Mucosa of stomach (tissue), 1 donor: ENCODE measurements around the gene KLF17.

Experiments used
- H3K27me3 ChIP-seq: one replicate; pipeline ENCODE4 v1.7.0; 2013; ENCODE audit warnings: mild to moderate bottlenecking, low read length; ENCODE audit not compliant: control insufficient read depth, insufficient read depth
- H3K36me3 ChIP-seq: one replicate; pipeline ENCODE4 v1.7.0; 2013; ENCODE audit warnings: low read length; ENCODE audit not compliant: control insufficient read depth, insufficient read depth
- H3K4me1 ChIP-seq: one replicate; pipeline ENCODE4 v1.7.0; 2013; ENCODE audit warnings: mild to moderate bottlenecking, low read length; ENCODE audit not compliant: control insufficient read depth, insufficient read depth
- H3K4me3 ChIP-seq: one replicate; pipeline ENCODE4 v1.7.0; 2013; ENCODE audit warnings: low read length
- H3K9ac ChIP-seq: one replicate; pipeline ENCODE4 v1.7.0; 2013; ENCODE audit warnings: mild to moderate bottlenecking, low read length, moderate library complexity
- H3K9me3 ChIP-seq: one replicate; pipeline ENCODE4 v1.7.0; 2013; ENCODE audit warnings: mild to moderate bottlenecking, low read length, moderate library complexity; ENCODE audit not compliant: control insufficient read depth
- donor health status: Pancreatic carcinoma.

KLF17 gene

DNA sequence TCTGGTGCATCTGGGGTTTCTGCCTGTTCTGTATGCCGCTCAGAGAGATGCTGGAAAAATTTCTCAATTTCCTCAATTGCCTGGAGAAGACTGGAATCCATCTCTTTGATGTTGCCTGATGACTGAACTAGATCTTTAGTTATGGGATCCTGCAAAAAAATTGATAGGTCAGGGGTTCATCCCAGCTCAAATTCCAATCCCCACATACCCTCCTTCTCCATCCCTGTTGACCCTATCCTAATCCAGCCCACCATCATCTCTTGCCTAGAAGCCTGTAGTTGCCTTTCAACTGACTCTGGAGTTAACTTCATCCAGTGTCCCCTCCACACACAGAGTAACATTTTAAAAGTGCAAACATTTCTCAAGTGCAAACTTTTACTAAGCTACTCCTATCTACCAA is 22.9 kb downstream of the KLF17 start, which contains the start of gene KLF18:
Gene KLF18 (minus strand): TSS at position 101 of the 400 bp plus-strand sequence. CDS start 0 bp downstream, at position 101.
- no peaks in the 10 kb centered on the region for H3K4me1 ChIP-seq
- no peak within 1 kb of the TSS for H3K4me3 ChIP-seq
- no peaks in the 10 kb centered on the region for H3K9me3 ChIP-seq

DNA sequence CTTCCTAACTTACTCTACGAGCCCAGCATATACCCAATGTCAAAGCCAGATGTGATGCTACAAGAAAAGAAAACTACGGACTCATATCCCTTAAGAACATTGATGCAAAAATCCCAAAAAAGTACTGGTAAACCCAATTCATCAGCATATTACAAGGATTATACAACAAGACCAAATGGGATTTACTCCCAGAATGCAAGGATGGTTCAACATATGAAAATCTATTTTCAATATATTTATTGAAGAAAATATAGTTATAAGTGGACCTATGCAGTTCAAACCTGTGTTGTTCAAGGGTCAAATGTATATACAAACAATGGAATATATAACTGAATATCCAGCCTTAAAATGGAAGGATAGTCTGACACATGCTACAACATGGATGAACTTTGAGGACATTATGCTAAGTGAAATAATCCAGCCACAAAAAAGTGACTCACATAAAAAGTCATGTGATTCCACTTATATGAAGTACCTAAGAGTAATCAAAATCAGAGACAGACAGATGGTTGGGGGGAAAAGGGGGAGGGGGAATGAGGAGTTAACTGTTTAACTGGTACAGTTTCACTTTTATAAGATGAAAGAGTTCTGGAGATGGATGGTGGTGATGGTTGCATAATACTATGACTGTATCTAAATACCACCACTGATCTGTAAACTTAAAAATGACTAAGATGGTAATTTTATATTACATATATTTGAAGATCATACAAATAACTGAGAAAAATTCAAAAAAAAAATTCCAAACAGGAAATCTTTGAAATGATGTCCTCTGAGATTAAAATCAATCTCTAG is 26.5 kb downstream of the KLF17 start:
- H3K36me3 ChIP-seq, result no peaks in the 10 kb centered on the region
- H3K4me3 ChIP-seq, result no peak overlapping the region
- no peaks in the 10 kb centered on the region for H3K4me1 ChIP-seq
- H3K27me3 ChIP-seq, result no peaks in the 10 kb centered on the region
- no peak overlapping the region for H3K9ac ChIP-seq
- no peaks in the 10 kb centered on the region for H3K9me3 ChIP-seq

More for the DNA sequence above, 22.9 kb downstream of the KLF17 start, which contains the start of gene KLF18:
- Histone ChIP-seq H3K27me3 (no peaks in the 10 kb centered on the region), H3K9ac (no peak within 1 kb of the TSS), H3K36me3 (no peaks in the 10 kb centered on the region)

DNA sequence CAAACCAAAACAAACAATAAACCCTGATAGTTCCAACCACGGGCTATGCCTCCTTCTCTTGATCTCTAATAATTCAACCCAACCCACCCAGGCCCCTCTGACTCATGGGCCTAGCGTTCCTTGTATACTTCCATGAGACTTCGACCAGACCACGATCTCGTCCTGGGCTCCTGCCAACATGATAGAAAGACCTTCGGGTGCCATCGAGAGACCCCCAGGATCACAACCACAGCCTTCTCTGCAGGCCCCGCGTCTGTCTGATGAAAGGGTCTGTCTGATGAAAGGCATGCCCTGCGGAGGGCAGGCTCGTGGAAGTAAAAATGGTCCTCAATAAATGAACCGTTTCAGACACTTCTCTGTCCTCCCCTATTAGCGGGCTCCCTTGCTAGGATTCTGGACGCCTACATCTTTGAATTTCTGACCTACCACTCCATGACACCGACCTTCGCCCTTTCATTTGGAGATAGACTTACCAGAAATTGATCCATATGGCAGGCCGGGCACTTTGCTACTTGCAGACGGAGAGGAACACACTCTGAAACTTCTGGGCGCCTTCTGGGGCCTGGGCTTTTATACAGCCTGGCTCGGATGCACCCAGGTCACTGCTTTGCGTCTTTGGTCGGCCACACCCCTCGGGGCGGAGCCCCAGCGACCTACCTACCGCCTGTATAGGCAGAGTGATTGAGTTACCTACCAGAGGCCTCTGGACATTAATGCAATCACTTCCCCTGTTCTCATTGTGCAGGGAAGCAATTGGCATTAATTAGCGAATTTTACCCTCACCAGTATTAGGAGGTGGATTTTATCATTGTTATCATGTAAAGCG is 28.1 kb downstream of the KLF17 start:
- Histone ChIP-seq H3K27me3 (no peaks in the 10 kb centered on the region), H3K36me3 (no peaks in the 10 kb centered on the region), H3K4me3 (no peak overlapping the region), H3K9me3 (no peaks in the 10 kb centered on the region), H3K4me1 (no peaks in the 10 kb centered on the region), H3K9ac (no peak overlapping the region)

- no peak overlapping the region for H3K4me3 ChIP-seq
These were observed 29.0 kb downstream of the KLF17 start for GRCh38 chr1:44147582-44147981.

GRCh38 chr1:44151332-44151731 is 32.7 kb downstream of the KLF17 start:
- Histone ChIP-seq H3K9ac (no peak overlapping the region), H3K27me3 (peaks cover 4% of the 10 kb centered on the region), H3K4me1 (no peaks in the 10 kb centered on the region), H3K4me3 (no peak overlapping the region), H3K36me3 (no peaks in the 10 kb centered on the region), H3K9me3 (no peaks in the 10 kb centered on the region)

More at GRCh38 chr1:44147582-44147981, 29.0 kb downstream of the KLF17 start:
- Histone ChIP-seq H3K4me1 (no peaks in the 10 kb centered on the region), H3K36me3 (no peaks in the 10 kb centered on the region), H3K9ac (no peak overlapping the region), H3K27me3 (peaks cover 3% of the 10 kb centered on the region), H3K9me3 (no peaks in the 10 kb centered on the region)

DNA sequence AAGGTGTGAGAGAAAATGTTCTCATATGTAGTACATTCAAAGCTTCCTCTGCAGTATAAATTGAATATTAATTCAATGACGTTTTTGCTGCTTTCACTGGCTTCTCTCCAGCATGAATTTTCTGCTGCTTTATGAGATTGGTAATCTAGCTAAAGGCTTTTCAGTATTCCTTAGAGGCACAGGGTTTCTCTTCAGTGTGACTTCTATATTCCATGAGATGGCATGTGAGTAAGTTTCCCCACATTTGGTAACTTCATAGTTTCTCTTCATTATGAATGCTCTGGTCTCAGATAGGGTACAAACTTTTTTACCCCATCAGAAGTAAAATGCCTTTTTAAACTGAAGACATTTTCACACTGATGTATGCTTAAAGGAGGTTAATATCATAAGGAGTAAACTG is 33.2 kb downstream of the KLF17 start:
- H3K9me3 ChIP-seq, result no peaks in the 10 kb centered on the region

DNA sequence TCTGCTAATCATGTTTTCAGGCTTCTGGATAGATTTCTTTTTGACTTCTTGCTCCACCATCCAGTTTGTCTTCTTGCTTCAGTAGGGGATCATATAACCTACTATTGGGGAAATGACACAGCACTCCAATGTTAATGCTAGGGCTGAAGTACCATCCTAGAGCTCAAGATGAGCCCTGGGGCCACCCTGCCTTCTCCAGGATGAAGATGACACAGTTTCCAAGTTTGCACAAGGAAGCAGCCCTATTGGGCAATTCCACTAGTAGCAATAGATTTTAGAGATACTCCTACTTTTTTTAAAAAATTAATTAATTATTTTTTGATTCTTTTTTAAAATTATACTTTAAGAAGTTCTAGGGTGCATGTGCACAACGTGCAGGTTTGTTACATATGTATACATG is 34.1 kb downstream of the KLF17 start:
- Histone ChIP-seq H3K4me1 (no peaks in the 10 kb centered on the region), H3K27me3 (peaks cover 4% of the 10 kb centered on the region), H3K9ac (no peak overlapping the region), H3K9me3 (no peaks in the 10 kb centered on the region), H3K4me3 (no peak overlapping the region), H3K36me3 (no peaks in the 10 kb centered on the region)

More for the DNA sequence above, 33.2 kb downstream of the KLF17 start:
- H3K4me3 ChIP-seq, result no peak overlapping the region
- H3K27me3 ChIP-seq, result peaks cover 4% of the 10 kb centered on the region
- H3K9ac ChIP-seq, result no peak overlapping the region
- no peaks in the 10 kb centered on the region for H3K4me1 ChIP-seq
- no peaks in the 10 kb centered on the region for H3K36me3 ChIP-seq

- H3K4me3 ChIP-seq, result no peak overlapping the region
- H3K36me3 ChIP-seq, result no peaks in the 10 kb centered on the region
- no peaks in the 10 kb centered on the region for H3K9me3 ChIP-seq
- H3K27me3 ChIP-seq, result peaks cover 4% of the 10 kb centered on the region
- H3K4me1 ChIP-seq, result no peaks in the 10 kb centered on the region
- no peak overlapping the region for H3K9ac ChIP-seq
These were observed 35.4 kb downstream of the KLF17 start for GRCh38 chr1:44154049-44154448.

- H3K4me1 ChIP-seq, result no peaks in the 10 kb centered on the region
- no peaks in the 10 kb centered on the region for H3K27me3 ChIP-seq
- no peaks in the 10 kb centered on the region for H3K36me3 ChIP-seq
- no peak overlapping the region for H3K9ac ChIP-seq
- H3K4me3 ChIP-seq, result no peak overlapping the region
- no peaks in the 10 kb centered on the region for H3K9me3 ChIP-seq
These were observed 39.3 kb downstream of the KLF17 start for GRCh38 chr1:44157903-44158302.

DNA sequence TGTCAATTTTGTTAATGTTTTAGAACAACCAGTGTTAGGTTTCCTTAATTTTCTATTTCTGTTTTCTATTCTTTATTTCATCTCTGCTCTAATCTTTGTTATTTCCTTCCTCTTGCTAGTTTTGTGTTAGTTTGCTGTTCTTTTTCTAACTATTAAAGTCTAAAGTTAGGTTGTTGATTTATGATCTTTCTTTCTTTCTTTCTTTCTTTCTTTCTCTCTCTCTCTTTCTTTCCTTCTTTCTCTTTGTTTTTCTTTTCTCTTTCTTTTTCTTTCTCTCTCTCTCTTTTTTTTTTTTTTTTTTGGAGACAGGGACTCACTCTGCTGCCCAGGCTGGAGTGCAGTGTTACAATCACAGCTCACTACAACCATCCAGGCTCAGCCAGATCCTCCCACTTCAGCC is 40.2 kb downstream of the KLF17 start:
- H3K27me3 ChIP-seq, result no peaks in the 10 kb centered on the region
- H3K4me3 ChIP-seq, result no peak overlapping the region
- H3K4me1 ChIP-seq, result no peaks in the 10 kb centered on the region
- H3K9me3 ChIP-seq, result no peaks in the 10 kb centered on the region
- H3K9ac ChIP-seq, result no peak overlapping the region
- no peaks in the 10 kb centered on the region for H3K36me3 ChIP-seq

- H3K27me3 ChIP-seq, result no peaks in the 10 kb centered on the region
- no peak overlapping the region for H3K4me3 ChIP-seq
- H3K4me1 ChIP-seq, result no peaks in the 10 kb centered on the region
- H3K9ac ChIP-seq, result no peak overlapping the region
- no peaks in the 10 kb centered on the region for H3K9me3 ChIP-seq
- no peaks in the 10 kb centered on the region for H3K36me3 ChIP-seq
These were observed 42.9 kb downstream of the KLF17 start for GRCh38 chr1:44161546-44161945.

DNA sequence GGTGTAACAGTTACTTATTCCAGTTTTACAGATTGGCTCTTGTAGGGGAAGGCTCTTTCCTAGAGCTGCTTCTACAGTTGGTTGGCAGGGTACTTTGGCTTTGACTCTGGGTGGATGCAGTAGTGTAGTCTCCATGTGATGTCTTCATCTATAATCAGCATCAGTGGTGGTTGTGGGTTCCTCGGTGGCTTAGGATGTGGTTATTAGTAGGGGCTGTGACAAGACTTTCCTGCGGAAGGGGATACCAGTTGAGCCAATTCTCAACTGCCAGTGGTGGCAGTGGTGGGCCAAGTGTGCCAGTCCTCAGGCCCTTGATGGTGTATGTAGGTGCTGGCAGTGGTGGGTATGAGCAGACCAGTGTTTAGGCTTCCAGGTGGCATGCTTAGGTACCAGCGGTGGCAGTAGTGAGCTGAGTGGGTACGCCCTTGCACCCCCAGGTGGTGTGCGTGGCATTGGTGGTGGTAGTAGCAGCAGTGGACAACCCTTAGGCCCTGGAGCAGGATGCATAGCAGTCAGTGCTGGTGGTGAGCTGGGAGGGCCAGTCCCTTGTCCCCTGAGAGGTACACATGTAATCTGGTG is 50.0 kb downstream of the KLF17 start:
- H3K9ac ChIP-seq, result no peak overlapping the region
- no peaks in the 10 kb centered on the region for H3K9me3 ChIP-seq
- no peaks in the 10 kb centered on the region for H3K36me3 ChIP-seq
- H3K4me1 ChIP-seq, result no peaks in the 10 kb centered on the region
- H3K27me3 ChIP-seq, result peaks cover 3% of the 10 kb centered on the region
- H3K4me3 ChIP-seq, result no peak overlapping the region
